ENCODE results near the gene PCBP3. TPM values are rescaled to one million over a fixed set of nuclear protein-coding genes. Genes with fewer than 3 reads are reported as not detected.
"Not testable (repeated sequence)": the region's sequence is repeated elsewhere in the genome, so short reads cannot be mapped to it uniquely, and the experiment has no call there.

The PCBP3 gene
- total RNA-seq, 6 experiments from 2014 or later = not detected

DNA sequence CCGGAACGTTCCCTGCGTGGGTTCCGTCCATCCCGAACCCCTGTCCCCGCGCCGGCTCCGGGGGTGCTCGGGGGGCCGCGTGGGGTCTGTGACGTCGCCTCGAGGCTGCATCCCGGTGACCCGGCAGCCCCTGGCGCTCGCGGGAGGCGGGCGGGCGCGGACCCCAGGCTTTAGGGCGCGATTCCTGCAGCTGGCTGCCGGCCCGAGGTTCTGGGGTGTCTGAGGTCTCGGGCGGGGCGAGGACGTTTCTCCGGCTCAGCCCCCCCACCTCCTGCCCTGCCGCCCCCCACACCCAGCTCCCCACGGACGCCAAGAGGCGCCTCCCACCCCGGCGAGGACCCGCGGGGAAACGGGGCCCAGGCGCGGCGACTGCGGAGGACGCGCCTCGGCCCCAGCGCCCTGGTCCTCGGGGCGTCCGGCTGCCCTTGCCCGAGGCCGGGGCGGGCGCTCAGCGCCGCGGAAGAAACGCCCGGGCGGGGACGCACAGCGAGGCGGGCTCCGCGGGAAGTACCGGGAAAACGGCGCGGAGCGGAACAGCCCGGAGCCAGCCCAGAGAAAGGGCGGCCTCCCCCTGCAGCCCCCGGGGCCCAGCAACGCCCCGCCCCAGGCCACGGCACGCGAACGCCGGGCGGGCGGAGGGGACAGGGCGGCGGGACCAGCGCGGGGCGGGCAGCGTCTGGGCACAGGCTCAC lies 1.3 kb upstream of the PCBP3 start:
- no peak for DNase-seq

DNA sequence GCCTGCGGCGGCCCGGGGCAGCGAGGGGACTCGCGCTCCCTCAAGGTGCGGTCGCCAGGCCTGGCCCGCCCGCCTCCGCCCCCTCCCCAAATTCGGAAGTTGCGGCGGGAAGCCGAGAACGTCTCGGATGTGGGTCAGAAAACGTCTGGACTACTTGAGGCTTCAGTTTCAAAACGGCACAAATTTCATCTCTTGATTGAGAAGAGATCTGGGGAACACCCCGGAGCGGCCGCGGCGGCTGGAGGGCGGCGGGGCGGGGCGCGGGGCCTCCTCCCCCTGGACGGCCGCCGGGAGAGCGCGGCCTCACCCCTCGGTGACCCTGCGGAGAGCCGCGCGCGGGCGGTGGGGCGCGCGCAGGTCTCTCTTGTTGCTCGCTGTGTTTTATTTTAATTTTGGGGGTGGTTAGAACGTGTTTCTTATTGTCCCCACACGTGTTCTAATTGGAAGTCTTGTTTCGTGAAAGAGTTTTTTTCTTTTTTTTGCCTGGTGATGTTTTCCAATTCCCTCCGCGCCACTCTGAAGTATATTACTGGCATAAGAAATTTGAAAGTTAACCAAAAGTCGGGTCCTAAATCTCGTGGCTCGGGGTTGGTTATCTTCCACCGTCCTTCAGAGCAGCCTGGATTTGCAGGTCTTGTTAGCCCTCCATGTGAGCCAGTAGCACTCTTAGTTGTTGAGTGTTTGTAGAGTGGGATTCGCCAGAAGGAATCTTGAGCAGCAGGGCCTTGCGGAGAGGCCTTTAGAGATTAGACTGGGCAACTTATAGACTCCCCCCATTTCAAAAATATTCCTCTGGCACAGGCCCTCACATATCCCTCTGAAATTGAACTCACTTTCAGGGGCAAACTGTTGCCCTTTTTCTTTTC lies 749 bp downstream of the PCBP3 start:
- peak overlapping the region; percentile 53 for H3K4me3 Mint-ChIP-seq
- no peak for DNase-seq
- no peaks in the 10 kb centered on the region for H3K36me3 Mint-ChIP-seq (ENCODE audit: low read depth)
- peaks cover 7% of the 10 kb centered on the region for H3K9me3 Mint-ChIP-seq
- H3K4me1 Mint-ChIP-seq (ENCODE audit: low read depth) = peaks cover 5% of the 10 kb centered on the region; the same call in 1 of the 2 replicates
- H3K27me3 Mint-ChIP-seq (ENCODE audit: insufficient read depth) = peaks cover 34% of the 10 kb centered on the region
- H3K27ac Mint-ChIP-seq = no peak overlapping the region
- TF ChIP-seq, protein P1, sequence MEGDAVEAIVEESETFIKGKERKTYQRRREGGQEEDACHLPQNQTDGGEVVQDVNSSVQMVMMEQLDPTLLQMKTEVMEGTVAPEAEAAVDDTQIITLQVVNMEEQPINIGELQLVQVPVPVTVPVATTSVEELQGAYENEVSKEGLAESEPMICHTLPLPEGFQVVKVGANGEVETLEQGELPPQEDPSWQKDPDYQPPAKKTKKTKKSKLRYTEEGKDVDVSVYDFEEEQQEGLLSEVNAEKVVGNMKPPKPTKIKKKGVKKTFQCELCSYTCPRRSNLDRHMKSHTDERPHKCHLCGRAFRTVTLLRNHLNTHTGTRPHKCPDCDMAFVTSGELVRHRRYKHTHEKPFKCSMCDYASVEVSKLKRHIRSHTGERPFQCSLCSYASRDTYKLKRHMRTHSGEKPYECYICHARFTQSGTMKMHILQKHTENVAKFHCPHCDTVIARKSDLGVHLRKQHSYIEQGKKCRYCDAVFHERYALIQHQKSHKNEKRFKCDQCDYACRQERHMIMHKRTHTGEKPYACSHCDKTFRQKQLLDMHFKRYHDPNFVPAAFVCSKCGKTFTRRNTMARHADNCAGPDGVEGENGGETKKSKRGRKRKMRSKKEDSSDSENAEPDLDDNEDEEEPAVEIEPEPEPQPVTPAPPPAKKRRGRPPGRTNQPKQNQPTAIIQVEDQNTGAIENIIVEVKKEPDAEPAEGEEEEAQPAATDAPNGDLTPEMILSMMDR (IDR thresholded peaks at IDR 0.05) = no peak

More for the DNA sequence above, 1.3 kb upstream of the PCBP3 start:
- H3K9me3 Mint-ChIP-seq = peaks cover 4% of the 10 kb centered on the region; the same call in 1 of the 2 replicates
- H3K27me3 Mint-ChIP-seq (ENCODE audit: insufficient read depth) = peaks cover 38% of the 10 kb centered on the region
- H3K4me3 Mint-ChIP-seq = no peak overlapping the region
- no peaks in the 10 kb centered on the region for H3K36me3 Mint-ChIP-seq (ENCODE audit: low read depth)
- peaks cover 5% of the 10 kb centered on the region; the same call in 1 of the 2 replicates for H3K4me1 Mint-ChIP-seq (ENCODE audit: low read depth)
- TF ChIP-seq, protein P1 (IDR thresholded peaks at IDR 0.05) = no peak
- no peak overlapping the region for H3K27ac Mint-ChIP-seq

- TF ChIP-seq, protein P1 (IDR thresholded peaks at IDR 0.05) = no peak
- Mint-ChIP-seq H3K27ac (no peak overlapping the region), H3K9me3 (peaks cover 3% of the 10 kb centered on the region; the same call in 1 of the 2 replicates), H3K36me3 (ENCODE audit: low read depth) (no peaks in the 10 kb centered on the region), H3K4me3 (no peak overlapping the region), H3K4me1 (ENCODE audit: low read depth) (no peaks in the 10 kb centered on the region), H3K27me3 (ENCODE audit: insufficient read depth) (peaks cover 8% of the 10 kb centered on the region)
- no peak for DNase-seq
These were observed 8.4 kb downstream of the PCBP3 start for GRCh38 chr21:45651921-45652320.

DNA sequence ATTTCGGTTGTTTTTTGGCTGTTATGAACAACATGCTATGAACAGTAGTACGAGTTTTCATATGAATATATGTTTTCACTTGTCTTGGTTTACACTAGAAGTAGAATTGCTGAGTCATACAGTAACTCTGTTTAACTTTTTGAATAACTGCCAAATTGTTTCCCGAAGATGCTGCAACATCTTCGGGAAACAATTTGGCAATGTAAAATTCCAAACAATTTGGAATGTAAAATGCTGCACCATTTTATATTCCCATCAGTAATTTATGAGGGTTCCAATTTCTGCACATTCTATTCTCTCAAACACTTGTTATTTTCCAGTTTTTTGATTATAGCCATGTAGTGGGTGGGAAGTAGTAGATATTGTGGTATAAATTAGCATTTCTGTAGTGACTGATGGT lies 11.6 kb downstream of the PCBP3 start:
- no peak overlapping the region for H3K4me3 Mint-ChIP-seq

DNA sequence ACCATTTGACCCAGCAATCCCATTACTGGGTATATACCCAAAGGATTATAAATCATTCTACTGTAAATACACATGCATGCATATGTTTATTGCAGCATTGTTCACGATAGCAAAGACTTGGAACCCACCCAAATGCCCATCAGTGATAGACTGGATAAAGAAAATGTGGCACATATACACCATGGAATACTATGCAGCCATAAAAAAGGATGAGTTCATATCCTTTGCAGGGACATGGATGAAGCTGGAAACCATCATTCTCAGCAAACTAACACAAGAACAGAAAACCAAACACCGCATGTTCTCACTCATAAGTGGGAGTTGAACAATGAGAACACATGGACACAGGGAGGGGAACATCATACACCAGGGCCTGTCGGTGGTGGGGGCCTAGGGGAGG lies 12.6 kb downstream of the PCBP3 start:
- DNase-seq; H3K36me3 Mint-ChIP-seq (ENCODE audit: low read depth); H3K9me3 Mint-ChIP-seq; H3K4me1 Mint-ChIP-seq (ENCODE audit: low read depth); H3K27ac Mint-ChIP-seq; H3K4me3 Mint-ChIP-seq: not testable (repeated sequence)
- H3K27me3 Mint-ChIP-seq (ENCODE audit: insufficient read depth) = peaks cover 12% of the 10 kb centered on the region

More for the DNA sequence above, 11.6 kb downstream of the PCBP3 start:
- Mint-ChIP-seq H3K4me1 (ENCODE audit: low read depth) (no peaks in the 10 kb centered on the region), H3K9me3 (no peaks in the 10 kb centered on the region), H3K27me3 (ENCODE audit: insufficient read depth) (peaks cover 12% of the 10 kb centered on the region), H3K27ac (no peak overlapping the region), H3K36me3 (ENCODE audit: low read depth) (no peaks in the 10 kb centered on the region)
- no peak for DNase-seq
- TF ChIP-seq, protein P1 (IDR thresholded peaks at IDR 0.05) = no peak

- H3K4me3 Mint-ChIP-seq; H3K36me3 Mint-ChIP-seq (ENCODE audit: low read depth); H3K27ac Mint-ChIP-seq; H3K4me1 Mint-ChIP-seq (ENCODE audit: low read depth); DNase-seq; H3K27me3 Mint-ChIP-seq (ENCODE audit: insufficient read depth); H3K9me3 Mint-ChIP-seq: not testable (repeated sequence)
These were observed 18.5 kb downstream of the PCBP3 start for GRCh38 chr21:45661913-45662622.

DNA sequence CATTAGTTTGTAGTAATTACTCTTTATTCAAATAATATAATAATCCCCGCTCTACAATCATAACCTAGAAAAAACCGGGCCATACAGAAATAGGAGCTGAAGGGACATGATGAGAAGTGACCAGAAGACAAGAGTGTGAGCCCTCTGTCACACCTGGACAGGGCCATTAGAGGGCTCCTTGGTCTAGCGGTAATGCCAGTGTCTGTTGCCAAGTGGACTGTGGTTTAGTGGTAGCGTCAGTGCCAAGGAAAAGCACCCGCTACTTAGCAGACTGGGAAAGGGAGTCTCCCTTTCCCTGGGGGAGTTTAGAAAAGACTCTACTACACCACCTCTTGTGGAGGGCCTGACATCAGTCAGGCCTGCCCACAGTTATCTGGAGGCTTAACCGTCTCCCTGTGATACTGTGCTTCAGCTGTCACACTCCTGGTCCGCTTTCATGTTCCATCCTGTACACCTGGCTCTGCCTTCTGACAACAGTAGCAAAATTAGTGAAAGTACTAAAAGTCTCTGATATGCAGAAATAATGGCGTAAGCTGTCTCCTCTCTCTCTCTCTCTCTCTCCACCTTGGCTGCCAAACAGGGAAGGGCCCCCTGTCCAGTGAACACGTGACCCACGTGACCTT lies 19.2 kb downstream of the PCBP3 start:
- H3K27ac Mint-ChIP-seq; DNase-seq; H3K4me3 Mint-ChIP-seq; H3K27me3 Mint-ChIP-seq (ENCODE audit: insufficient read depth); H3K9me3 Mint-ChIP-seq; H3K4me1 Mint-ChIP-seq (ENCODE audit: low read depth): not testable (repeated sequence)
- H3K36me3 Mint-ChIP-seq (ENCODE audit: low read depth) = peaks cover 11% of the 10 kb centered on the region; the same call in 1 of the 2 replicates

Data from HFFc6 (cell line).